ENCODE measurements around the gene NDUFS4. TPM values are rescaled to one million over a fixed set of nuclear protein-coding genes. Genes with fewer than 3 reads are reported as not detected.

Gene NDUFS4
- total and polyA plus RNA-seq, 9 of the 15 experiments (the other 6 are each of a cell fraction or from before 2014, with no cell fraction given) = 68.7 to 313 (median 113) TPM

DNA sequence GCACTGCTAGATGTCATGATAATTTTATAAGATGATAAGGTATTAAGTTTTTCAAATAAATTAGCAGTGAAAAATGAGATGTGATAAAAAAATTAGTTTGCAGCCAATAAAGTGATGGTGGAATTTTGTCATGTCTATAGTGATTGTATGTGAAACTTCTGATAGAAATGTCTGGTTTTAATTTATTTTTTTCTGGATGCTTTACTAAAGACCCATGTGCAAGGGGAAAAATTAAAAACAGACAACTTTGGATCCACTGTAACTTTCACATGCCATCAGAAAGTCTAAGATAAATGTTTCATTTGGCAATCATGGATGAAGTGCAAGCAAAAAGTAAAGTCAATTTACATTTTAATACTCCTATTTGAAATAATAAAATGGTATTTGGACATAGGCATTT lies 4.4 kb upstream of the NDUFS4 start (continued):
- TF ChIP-seq ZBTB9 (CRISPR knock-in tag; IDR thresholded peaks at IDR 0.05) (no peak), HNRNPH1 (optimal IDR thresholded peaks at IDR 0.05; ENCODE audit: low read depth, low read length) (no peak)

DNA sequence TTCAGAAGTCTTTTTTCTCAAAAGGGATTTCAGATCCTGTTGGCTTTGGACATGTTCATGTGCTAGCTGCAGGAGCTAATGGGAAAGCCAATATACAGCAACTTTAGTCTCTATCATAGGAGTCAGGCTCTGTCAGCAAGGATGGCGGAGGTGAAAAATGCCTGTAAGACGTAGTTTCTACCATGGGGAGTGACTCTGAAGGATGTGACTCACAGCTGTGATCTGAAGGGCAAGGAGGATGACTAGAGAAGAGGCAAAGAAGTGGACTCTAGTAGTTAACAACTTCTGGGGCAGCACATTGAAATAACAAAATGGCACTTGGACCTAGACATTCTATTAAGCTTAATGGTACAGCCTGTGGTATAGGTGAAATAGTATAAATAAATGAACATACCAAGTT lies 3.1 kb upstream of the NDUFS4 start:
- in situ Hi-C loops (cut with MboI) (no loop called here), intact Hi-C loops (cut with micrococcal nuclease) (no loop called here)
- Histone ChIP-seq H4K20me1 (replicated peaks; ENCODE audit: control insufficient read depth, insufficient read depth, low read length) (no peaks in the 10 kb centered on the region), H3K9ac (ENCODE audit: insufficient read depth in 1 of 2, low read depth in 2 of 2, low read length in 2 of 2) (no peak overlapping the region), H3K27me3 (ENCODE audit: control insufficient read depth in 2 of 2, insufficient read depth in 2 of 2, low read length in 2 of 2) (no peaks in the 10 kb centered on the region), H3K36me3 (ENCODE audit: control insufficient read depth, insufficient read depth, low read length) (no peaks in the 10 kb centered on the region), H3K9me3 (replicated peaks; ENCODE audit: control insufficient read depth, insufficient read depth, low read depth, low read length) (peaks cover 6% of the 10 kb centered on the region), H3K4me1 (replicated peaks in 1 of 2; ENCODE audit: control insufficient read depth in 2 of 2, insufficient read depth in 2 of 2, low read length in 2 of 2) (peaks cover 0 to 15% of the 10 kb centered on the region in 2 experiments; a peak in 3 of 5 replicates), H3K9me1 (ENCODE audit: control insufficient read depth, insufficient read depth, low read length) (no peaks in the 10 kb centered on the region), H3K79me2 (ENCODE audit: control insufficient read depth, insufficient read depth, low read length) (peaks cover 19% of the 10 kb centered on the region), H3K4me3 (no peak overlapping the region), H3K4me2 (ENCODE audit: insufficient read depth, low read length) (no peak overlapping the region), H3K27ac (ENCODE audit: extremely low read depth, low read depth, low read length) (no peak overlapping the region), H2AFZ (ENCODE audit: low read depth, low read length) (no peak overlapping the region)
- no TSS peak for BruUV-seq (replicated peaks)
- TF ChIP-seq FOSL1 (tag; conservative IDR thresholded peaks at IDR 0.05) = peak; percentile 57
- no peak for TF ChIP-seq RBM39 (optimal IDR thresholded peaks at IDR 0.05; ENCODE audit: low read depth, low read length)
- no peak for FAIRE-seq
- ChIA-PET POLR2A (interaction anchor here (0.6 to 0.9 kb wide), 3 partner anchors 10 to 94 kb away, joined by 3 read pairs; no protein-coding TSS in a partner anchor), CTCF (ENCODE audit: low intra/inter-chr PET ratio) (no interaction called here)
- 50% methylated on average over 2 of the region's 2 CpGs for WGBS (ENCODE audit: insufficient coverage, low coverage, missing lambda C conversion rate)
- ATAC-seq = no peak
- DNase-seq (ENCODE audit: extremely low read depth in 1 of 4, low spot score in 3 of 4) = no peak
